Measurements from ENCODE around the gene MSH5. TPM values are rescaled to one million over a fixed set of nuclear protein-coding genes. Genes with fewer than 3 reads are reported as not detected.
A peak's percentile ranks its signal among the peaks of the same experiment; 100 is the strongest.
"Not testable (repeated sequence)": the region's sequence is repeated elsewhere in the genome, so short reads cannot be mapped to it uniquely, and the experiment has no call there.

MSH5 gene
- polyA plus RNA-seq, 2 of the 4 experiments (the other 2 are of a cell fraction) = 17.4 to 36.5 TPM

GRCh38 chr6:31795616-31796298, 56.0 kb downstream of the MSH5 start, which contains the start of gene VARS1 (continued):
- TF ChIP-seq USF2 (IDR thresholded peaks at IDR 0.05) = peak; percentile 51
- TF ChIP-seq E2F6 (IDR thresholded peaks at IDR 0.05; ENCODE audit: borderline replicate concordance, low read depth) = peak; percentile 51; the same call in 1 of the 2 replicates
- no peak for TF ChIP-seq POLR2AphosphoS2 (conservative IDR thresholded peaks at IDR 0.05; ENCODE audit: low read length)
- peak; percentile 73 to 95; a peak in 4 of 5 replicates for TF ChIP-seq JUN (IDR thresholded peaks at IDR 0.05)
- TF ChIP-seq FOSL2 (IDR thresholded peaks at IDR 0.05) = no peak
- peak; percentile 15; the same call in 1 of the 2 replicates for TF ChIP-seq FOSL2 (CRISPR knock-in tag; IDR thresholded peaks at IDR 0.05)
- TF ChIP-seq SMC3 (IDR thresholded peaks at IDR 0.05) = peak; percentile 72
- peak; percentile 78; the same call in 1 of the 2 replicates for TF ChIP-seq MYC (IDR thresholded peaks at IDR 0.05; ENCODE audit: borderline replicate concordance, low read length)

GRCh38 chr6:31796993-31797385, 57.2 kb downstream of the MSH5 start:
- Histone ChIP-seq H3K4me3 (no peak overlapping the region), H3K4me2 (no peak overlapping the region), H3K27ac (no peak overlapping the region), H3K9me3 (no peaks in the 10 kb centered on the region), H3K4me1 (peaks cover 23% of the 10 kb centered on the region; the same call in 2 of the 3 replicates)
- POLR2A ChIA-PET = interaction anchor here (2.6 kb wide), 1 partner anchor 10 kb away, joined by 18 read pairs; the partner anchor contains the start of gene LSM2
- ATAC-seq = no peak
- no peak for DNase-seq (ENCODE audit: low read depth in 1 of 2, low spot score in 1 of 2)
- WGBS (ENCODE audit: missing lambda C conversion rate) = 96% methylated on average over 2 of the region's 2 CpGs
- CTCF ChIA-PET = interaction anchor here (1.2 to 3.8 kb wide), 6 partner anchors 8 to 250 kb away, joined by 3 to 27 read pairs (median 7); partner anchors contain the start of genes HSPA1B, LSM2 and NFKBIL1
- no peak for TF ChIP-seq ZC3H11A (IDR thresholded peaks at IDR 0.05)
- no peak for TF ChIP-seq ELK1 (IDR thresholded peaks at IDR 0.05; ENCODE audit: low read depth, low read length)
- TF ChIP-seq NR3C1 (IDR thresholded peaks at IDR 0.05) = no peak
- no peak for FAIRE-seq

- CTCF ChIA-PET = interaction anchor here (3.3 to 3.8 kb wide), 2 partner anchors 8 to 33 kb away, joined by 19 to 27 read pairs; partner anchors contain the start of gene LSM2
- H3K4me2 ChIP-seq = no peak overlapping the region
- TF ChIP-seq HOXB13 (CRISPR knock-in tag; IDR thresholded peaks at IDR 0.05; ENCODE audit: low read depth) (no peak), NR3C1 (IDR thresholded peaks at IDR 0.05) (no peak), USF2 (IDR thresholded peaks at IDR 0.05) (no peak), NFE2L2 (conservative IDR thresholded peaks at IDR 0.05; ENCODE audit: low read length) (no peak)
- no peak overlapping the region for H3K27ac ChIP-seq
- ATAC-seq = no peak
- POLR2A ChIA-PET = interaction anchor here (2.6 kb wide), 1 partner anchor 9 kb away, joined by 18 read pairs; the partner anchor contains the start of gene LSM2
- H3K9me3 ChIP-seq = no peaks in the 10 kb centered on the region
- DNase-seq (ENCODE audit: low read depth in 1 of 2, low spot score in 1 of 2) = no peak
- FAIRE-seq = no peak
- H3K4me1 ChIP-seq = peaks cover 20% of the 10 kb centered on the region; the same call in 2 of the 3 replicates
- WGBS (ENCODE audit: missing lambda C conversion rate) = 91% methylated on average over 5 of the region's 5 CpGs
- no peak overlapping the region for H3K4me3 ChIP-seq
These were observed 57.8 kb downstream of the MSH5 start for GRCh38 chr6:31797588-31797987.

GRCh38 chr6:31799781-31800180, 60.0 kb downstream of the MSH5 start:
- Histone ChIP-seq H3K4me2 (no peak overlapping the region), H3K4me1 (peaks cover 4% of the 10 kb centered on the region; the same call in 1 of the 3 replicates), H3K4me3 (no peak overlapping the region), H3K27ac (no peak overlapping the region), H3K9me3 (no peaks in the 10 kb centered on the region)
- no peak for ATAC-seq
- no peak for TF ChIP-seq KDM5A (IDR thresholded peaks at IDR 0.05)
- ChIA-PET CTCF (interaction anchor here (1.5 to 2.7 kb wide), 2 partner anchors 30 to 70 kb away, joined by 5 to 12 read pairs; partner anchors contain the start of gene DDAH2), POLR2A (interaction anchor here (1.0 to 1.4 kb wide), 2 partner anchors 15 to 28 kb away, joined by 8 read pairs; partner anchors contain the start of genes HSPA1A, HSPA1B and HSPA1L)
- WGBS (ENCODE audit: missing lambda C conversion rate) = 93% methylated on average over 12 of the region's 12 CpGs
- no peak for DNase-seq (ENCODE audit: low read depth in 1 of 2, low spot score in 1 of 2)
- no peak for FAIRE-seq

- CTCF ChIA-PET = interaction anchor here (0.8 to 2.7 kb wide), 4 partner anchors 11 to 72 kb away, joined by 3 to 12 read pairs (median 4); partner anchors contain the start of gene DDAH2
- H3K9me3 ChIP-seq; ATAC-seq; DNase-seq (ENCODE audit: low read depth in 1 of 2, low spot score in 1 of 2); H3K4me2 ChIP-seq; FAIRE-seq; H3K4me1 ChIP-seq; H3K27ac ChIP-seq; H3K4me3 ChIP-seq: not testable (repeated sequence)
- POLR2A ChIA-PET = interaction anchor here (1.1 kb wide), 1 partner anchor 14 kb away, joined by 4 read pairs; the partner anchor contains the start of genes HSPA1A and HSPA1L
- WGBS (ENCODE audit: missing lambda C conversion rate) = 96% methylated on average over 8 of the region's 8 CpGs
These were observed 61.5 kb downstream of the MSH5 start for GRCh38 chr6:31801031-31801927.

Measured in A549 (cell line).